Erythroblast (primary cell): ENCODE data around the gene NRXN3.

Source experiments
- DNase-seq, 2 experiments: peaks; one replicate each; lab custom pipeline; 2025; lab: John Stamatoyannopoulos, UW
- GATA1 ChIP-seq: IDR thresholded peaks from 2 replicates; pipeline ENCODE4 v1.6.1; 2011; ENCODE audit warnings: low read depth, mild to moderate bottlenecking, control low read depth, low read length, moderate library complexity
- POLR2A ChIP-seq: IDR thresholded peaks from 2 replicates; pipeline ENCODE4 v1.6.1; 2011; ENCODE audit warnings: mild to moderate bottlenecking, low read length

Gene NRXN3

DNA sequence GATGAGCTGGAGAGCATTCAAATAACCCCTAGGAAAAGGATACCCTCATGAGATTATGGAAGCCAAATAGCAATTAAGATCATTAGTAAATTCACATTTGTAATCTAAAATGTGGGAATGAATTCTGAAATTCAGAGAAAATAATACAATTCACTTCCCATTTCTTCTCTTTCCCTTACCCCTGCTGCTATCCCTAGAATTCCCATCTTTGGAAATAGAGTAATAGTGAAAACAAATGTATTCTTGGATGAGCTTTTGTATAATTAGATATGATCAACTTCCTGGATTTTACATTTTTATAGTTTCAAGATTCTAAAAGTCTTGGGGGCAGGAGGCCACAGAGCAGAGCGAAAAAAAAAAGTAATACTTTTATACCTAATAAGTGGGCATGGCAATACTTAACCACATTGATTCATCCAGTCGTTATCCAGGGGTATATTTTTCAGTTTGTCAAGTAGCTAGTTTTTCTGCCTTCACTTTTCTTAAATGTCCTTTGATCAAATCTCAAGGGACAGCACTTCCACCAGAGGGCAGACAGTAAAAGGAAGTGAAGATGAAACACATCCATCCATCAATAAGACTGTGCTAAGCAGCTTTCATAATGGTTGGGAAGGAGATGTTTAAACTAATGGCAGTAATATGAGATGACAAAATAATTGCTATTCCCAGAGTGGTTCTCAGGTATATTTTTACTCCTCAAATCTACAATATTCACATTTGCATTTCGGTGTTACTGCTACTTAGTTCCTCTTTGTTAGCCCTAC is 1639.9 kb downstream of the NRXN3 start:
- DNase-seq, result peak in 1 of 2 experiments; percentile 1
- TF ChIP-seq GATA1 (no peak), POLR2A (no peak)

DNA sequence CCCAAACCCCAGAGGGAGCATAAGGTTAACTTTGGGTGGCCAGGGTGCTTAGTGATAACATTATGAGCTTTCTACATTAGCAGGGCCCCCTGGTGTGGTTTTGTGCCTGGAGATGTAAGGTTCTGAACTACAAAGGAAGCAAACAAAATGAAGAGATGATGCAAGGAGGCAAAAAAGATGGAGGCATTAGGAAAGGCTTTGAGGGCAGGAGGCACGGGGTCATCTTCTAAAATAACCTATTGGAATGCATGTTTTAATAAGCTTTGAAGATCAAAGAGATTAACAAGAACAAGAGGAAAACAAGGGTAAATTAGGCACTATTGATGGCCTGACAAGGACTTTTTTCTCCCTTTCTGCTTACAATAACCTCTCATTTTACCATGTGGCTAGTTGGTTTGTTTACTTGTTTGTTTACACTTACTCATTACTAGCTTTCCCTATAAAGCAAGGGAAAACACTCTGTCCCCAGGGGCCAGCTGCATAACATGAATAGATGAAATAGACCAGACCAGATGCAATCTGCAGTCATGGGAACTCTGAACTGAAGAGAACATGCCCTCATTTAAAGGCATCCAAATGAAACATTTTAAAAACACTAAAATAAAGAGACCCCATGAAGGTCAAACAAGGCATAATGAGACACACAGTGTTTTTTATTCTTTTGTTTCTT is 1650.8 kb downstream of the NRXN3 start:
- TF ChIP-seq POLR2A, result no peak
- DNase-seq, result no peak

DNA sequence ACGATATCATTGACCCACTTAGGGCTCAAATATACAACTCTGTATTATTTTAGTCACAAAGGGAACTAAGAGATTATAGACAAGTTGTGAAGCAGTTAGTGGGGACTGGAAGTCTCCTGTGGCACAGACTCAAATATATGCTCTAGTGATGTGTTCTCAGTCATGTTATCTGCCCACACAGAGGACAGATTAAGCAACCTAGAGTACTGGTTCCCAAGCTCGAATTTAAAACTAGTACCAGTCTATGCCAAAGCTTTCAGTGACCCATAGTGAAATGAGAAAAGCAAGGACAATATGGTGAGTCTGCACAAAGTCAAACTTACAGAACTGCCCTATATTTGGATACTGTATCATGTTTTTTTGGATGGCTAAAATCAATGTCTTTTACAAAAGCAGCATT is 1651.9 kb downstream of the NRXN3 start:
- TF ChIP-seq POLR2A (no peak), GATA1 (no peak)
- no peak for DNase-seq

DNA sequence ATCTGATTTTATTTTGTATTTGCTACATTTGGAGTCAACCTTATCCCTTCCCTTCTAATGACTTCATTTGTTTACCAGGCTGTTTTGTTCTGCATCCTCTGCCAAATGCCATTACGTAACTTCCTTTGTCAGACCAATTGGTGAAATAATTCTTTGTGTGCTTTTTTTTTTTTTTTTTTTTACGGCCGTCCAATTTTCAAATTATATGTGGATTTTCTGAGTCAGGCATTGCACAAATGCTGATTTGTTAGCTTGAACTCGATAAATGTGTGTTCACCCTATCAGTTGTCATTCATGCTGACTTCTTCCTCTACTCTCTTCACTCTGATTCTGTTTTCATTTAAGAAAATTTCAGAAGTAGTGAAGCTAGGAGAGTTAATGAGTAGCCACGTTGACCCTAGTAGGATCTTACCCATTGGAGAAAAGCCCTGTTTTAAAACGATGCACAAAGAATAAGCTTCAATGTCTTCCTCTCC is 1654.9 kb downstream of the NRXN3 start:
- no peak for TF ChIP-seq GATA1
- TF ChIP-seq POLR2A, result no peak
- DNase-seq, result no peak

DNA sequence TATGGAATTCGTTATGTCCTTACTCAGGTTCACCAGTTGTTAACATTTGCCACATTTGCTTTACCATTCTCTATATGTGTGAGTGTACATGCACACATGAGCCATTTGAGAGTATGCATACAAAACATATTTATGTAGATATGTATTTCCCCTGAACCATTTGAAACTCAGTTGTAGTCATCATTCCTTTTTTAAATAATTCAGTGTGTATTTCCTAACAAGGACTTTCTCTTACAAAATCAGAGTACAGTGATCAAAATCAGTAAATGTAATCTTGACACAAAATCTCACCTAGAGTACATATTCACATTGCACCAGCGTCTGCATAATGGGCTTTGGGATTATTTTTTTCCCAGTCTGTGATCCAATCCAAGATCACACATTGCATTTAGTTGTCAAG is 1656.2 kb downstream of the NRXN3 start:
- TF ChIP-seq POLR2A (no peak), GATA1 (no peak)
- DNase-seq, result no peak

DNA sequence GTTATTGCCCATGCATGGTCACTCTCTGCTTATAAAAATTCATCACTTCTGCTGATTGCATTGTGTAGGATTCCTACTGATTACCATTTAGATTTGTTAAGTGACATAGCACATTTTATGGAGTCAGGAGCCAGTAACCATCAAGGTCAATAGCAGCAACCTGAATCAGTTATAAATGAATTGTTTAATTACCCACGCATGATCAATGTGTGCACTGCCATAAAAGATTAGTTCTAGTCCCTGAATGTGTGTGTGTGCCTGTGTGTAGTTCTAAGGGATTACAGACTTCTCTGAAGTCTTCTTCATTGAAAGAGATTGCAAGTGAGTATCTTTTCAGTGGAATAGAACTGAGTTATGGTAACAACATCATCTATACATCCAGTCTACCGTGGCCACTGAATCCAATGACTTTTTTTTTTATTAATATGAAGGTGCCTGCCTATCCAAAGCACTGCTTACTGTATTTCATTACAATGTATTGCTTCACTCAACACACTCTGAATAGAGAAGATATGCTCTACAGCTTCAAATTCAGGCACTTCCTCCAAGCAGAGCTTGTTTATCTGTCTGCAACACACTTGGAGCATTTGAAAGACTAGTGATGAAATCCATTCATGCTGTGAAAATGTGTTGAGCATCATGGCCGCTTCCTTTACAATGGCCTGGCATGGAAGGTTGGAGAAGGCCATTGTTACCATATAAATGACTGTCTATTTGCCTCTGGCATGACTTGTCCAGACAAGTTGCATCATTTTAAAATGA is 1659.4 kb downstream of the NRXN3 start:
- DNase-seq, result no peak
- TF ChIP-seq POLR2A (no peak), GATA1 (no peak)

DNA sequence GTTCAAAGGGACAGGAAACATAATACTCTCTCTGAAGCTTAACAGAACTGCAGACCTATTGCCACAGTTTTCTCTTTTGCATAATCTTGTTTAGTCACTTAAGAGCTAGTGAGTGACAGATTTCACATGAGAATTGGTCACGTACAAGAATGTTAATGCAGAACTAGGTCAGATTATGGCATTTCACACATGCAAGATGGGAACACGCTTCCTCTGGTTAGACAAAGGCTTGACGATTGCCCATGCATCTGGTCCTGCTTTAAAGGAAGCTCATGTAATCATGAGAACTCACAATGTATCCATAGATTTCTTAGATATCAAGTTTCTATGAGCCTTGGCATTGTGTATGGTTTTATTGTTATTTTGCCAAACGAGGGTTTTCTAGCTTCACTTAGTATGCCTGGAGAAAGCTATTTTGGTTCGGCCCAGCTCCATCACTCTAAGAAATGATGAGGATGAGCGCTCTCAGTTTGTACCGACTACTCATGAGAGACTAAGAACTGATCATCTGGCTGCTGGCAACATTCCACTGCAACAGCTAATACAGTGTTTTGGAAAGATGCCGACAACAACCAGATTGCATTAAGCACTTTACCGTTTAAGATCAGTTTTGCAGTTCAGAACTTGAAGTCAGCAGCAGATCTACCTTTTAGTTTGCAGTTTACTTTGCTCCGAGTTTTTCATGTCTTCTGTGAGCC is 1661.2 kb downstream of the NRXN3 start:
- TF ChIP-seq POLR2A, result no peak
- TF ChIP-seq GATA1, result no peak
- DNase-seq, result no peak

DNA sequence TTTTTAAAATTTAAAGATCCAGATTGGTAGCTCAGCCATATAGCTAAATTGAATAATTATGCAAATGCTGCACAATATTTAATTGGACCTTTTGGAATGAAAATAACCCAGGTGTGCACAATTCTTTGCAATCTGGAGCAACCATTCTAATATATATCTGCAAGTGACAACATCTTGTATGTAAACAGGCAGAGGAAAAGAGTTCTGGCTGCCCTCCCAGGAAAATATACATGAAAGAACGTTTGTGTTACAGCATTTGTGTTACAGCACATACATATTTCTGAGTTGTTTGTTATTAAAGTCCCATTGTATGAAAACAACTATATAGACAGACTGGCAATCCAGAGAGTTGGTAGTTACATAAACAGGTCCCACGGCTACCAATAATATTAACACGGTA is 1663.6 kb downstream of the NRXN3 start:
- no peak for DNase-seq
- TF ChIP-seq POLR2A (no peak), GATA1 (no peak)

DNA sequence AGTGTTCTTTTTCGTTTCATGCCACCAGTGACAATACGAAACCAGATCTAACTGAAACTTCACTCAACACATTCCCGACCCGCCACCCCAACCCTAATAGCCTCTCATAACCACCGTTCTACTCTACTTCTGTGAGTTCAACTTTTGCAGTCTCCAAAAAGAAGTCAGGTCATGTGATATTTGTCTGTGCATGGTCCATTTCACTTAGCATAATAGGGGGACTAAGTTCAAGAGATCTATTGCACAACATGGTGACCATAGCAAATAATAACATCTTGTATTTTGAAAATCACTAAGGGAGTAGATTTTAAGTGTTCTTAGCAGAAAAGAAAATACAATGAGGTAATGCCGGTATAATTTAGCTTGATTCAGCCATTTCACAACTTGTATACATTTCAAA is 1664.7 kb downstream of the NRXN3 start:
- no peak for DNase-seq
- no peak for TF ChIP-seq GATA1

DNA sequence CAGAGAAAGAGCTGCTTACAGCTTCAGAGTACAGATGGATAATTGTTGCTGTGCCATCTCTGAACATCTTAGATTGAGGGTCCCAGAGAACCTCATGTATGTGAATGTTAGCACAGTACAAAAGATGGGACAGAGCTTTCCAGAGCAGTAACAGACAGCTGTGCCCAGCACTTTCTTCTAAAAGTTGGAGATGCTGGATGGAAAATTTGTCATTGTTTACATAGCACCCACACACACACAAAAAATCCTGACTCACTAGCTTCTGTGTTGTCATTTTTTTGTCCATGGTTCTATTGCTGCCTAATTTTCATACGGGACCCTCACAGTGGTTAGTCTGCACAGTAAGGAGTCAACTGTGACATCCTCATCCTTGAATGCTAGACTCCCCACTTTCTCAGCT is 1666.4 kb downstream of the NRXN3 start:
- DNase-seq, result no peak
- TF ChIP-seq POLR2A (no peak), GATA1 (no peak)

DNA sequence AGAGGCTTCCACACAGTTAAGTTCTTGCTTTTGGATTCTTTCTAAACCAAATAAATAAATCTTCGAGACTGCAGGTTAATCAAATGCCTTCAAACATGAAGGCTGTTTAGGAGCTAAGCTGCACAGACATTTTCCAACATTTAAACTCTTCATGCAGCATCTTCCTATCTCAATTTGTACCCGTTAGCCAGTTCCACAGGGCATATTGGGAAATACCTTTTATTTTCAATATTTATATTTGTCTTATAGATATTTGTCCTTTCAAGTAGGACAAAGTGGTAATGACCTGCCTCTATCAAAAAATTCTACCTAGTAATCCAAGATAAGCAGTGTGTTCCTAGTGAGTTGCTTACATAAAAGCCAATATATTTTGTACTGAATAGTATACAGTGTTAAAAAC is 1667.5 kb downstream of the NRXN3 start:
- DNase-seq, result no peak
- TF ChIP-seq GATA1 (no peak), POLR2A (no peak)

DNA sequence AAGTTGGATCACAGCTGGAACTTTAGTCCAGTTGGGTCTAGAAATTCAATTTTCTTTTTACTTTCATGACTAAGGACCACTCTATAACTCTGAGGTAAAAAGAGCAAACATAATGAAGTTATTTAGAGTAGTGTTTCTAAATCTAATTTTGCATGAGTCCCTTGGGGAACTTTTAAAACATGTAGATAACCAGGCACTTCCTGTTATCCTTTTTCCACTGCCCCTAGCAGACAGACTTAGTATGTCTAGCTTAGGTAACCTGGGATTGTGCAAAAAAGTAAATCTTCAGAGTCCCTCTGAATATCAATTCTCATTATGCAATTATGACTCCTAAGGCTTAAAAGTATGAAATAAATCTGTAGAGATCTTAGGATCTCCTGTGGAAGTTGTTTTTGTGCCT is 1669.9 kb downstream of the NRXN3 start:
- DNase-seq, result no peak

DNA sequence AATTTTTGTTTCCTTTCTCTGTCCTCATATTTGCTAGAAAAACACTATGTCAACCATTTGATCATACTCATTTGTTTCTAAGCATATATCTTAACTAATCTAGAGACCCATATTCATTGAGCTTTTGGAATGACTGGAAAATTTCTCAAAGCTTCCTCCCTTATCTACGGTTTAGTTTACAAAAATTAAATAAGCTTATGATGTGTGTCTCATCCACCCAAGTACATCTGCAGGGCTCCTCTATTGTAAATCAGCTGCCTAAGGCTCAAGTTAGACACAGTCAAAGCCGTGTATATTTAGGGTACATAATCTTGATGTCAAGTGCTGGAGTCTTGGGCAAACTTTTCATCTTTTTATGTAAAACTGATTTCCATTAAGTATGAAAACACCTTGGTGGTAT is 1670.7 kb downstream of the NRXN3 start:
- no peak for TF ChIP-seq POLR2A
- no peak for TF ChIP-seq GATA1
- no peak for DNase-seq

More for the DNA sequence above, 1669.9 kb downstream of the NRXN3 start:
- TF ChIP-seq GATA1, result no peak
- TF ChIP-seq POLR2A, result no peak
